Activated CD8-positive, alpha-beta memory T cell treated with anti-CD3 and anti-CD28 coated beads, Interleukin-2, amount 50 U/mL, for 48 hours (primary cell): ENCODE results near the gene PPP2R2D.
"Not testable (repeated sequence)": the region's sequence is repeated elsewhere in the genome, so short reads cannot be mapped to it uniquely, and the experiment has no call there.

Experiments used
- DNase-seq: peaks from one replicate; pipeline ENCODE4 v3.0.0-alpha.2; 2020

The PPP2R2D gene

DNA sequence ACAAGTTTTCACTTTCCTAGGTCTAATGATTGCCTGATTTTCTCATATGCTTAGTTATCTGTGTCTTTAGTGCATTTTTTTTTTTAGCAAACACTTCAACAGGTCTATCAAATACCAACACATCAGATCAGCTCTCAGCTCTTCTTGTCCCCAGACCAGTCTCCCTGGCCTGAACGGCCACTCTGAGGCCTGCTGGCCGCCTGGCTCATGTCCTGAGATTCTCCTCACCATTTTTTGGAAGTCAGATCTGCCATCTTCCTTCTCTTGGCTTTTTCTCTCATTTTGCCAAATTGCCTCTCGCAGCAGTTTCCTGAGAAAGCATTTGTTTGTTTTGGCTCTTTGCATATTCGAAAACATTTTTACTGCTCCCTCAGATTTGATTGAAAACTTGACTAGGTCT, 29.3 kb downstream of the PPP2R2D start:
- DNase-seq, result no peak

DNA sequence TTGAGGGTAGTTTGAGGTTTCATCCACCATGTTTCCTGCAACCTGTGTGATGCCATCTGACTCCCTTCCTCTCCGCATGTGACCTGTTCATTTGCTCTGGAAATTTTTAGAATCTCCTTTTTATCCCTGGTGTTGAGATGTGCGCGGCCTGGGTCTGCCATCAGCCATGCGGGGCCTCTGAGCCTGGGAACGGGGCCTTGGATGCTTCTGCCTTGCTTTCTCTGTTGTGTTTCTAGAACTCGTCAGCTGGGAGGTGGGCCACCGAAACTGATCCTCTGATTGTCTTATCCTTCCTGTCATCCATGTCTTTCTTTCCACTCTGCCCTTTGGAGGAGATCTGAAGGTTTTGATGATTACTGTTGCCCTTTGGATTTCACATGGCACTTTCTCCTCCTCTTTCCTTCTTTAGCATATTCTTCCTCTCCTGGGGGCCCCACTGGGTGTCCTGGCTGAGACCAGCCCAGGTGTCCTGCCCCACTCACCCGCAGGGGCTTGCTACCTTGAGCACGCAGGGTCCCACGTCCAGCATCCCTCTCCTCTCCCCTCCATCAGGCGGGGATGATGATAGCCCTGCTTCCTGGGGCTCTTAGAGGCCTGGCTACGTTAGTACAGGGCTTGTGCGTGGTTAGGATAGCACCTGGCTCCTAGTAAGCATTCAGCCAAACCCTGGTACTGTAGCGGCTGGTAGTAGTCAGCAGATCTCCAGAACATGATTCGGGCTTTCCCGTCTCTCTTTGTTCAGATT, 29.9 kb downstream of the PPP2R2D start:
- no peak for DNase-seq

DNA sequence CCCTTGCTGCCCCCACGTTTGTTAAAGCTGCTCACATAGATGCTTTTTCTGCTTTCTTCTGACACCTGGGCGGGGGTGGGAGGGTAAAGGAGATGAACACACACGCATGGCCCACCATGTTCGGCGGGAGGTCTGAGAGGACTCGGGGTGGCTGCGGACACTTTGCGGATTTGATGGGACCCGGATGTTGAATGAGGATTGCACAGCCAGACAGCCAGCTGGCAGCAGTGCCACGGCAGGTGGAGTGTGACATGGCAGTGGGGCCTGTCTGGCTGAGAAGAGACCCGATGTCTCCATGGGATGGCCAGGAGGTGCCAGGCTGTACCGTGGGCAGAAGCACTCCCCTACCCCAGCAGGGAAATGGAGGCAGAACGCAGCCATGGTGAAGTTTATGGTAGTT, 31.2 kb downstream of the PPP2R2D start:
- DNase-seq, result no peak

DNA sequence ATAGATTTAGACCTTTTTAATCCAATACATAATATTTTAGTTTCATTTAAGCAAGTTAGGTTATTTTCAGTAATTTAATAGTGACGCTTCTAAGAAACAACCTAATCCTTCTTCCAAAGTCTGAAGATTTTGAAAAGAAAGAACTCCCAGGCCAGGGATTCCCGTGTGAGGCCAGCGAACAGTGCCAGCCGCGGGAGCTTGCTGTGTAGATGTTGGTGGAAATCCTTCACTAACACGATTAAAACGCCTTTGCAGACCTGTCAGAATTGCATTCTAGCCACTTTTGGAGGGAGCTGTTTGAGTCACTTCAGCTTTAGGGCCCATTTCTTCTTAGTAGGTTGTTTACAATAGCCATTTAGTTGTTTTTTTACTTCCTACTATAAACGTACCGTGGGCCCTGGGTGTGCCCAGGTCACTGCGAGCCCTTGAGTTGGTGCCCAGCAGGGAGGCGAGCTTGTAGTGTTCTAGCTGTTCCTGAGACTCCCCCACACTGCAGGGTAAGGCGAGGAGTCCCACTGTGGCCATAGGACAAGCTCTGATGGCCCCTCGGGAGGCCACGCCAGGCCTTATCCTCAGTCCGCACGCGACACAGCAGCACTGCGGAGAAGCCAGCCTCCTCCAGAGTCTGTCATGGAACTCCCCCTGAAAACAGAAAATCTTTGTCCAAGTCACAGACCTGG, 32.3 kb downstream of the PPP2R2D start:
- DNase-seq, result no peak

DNA sequence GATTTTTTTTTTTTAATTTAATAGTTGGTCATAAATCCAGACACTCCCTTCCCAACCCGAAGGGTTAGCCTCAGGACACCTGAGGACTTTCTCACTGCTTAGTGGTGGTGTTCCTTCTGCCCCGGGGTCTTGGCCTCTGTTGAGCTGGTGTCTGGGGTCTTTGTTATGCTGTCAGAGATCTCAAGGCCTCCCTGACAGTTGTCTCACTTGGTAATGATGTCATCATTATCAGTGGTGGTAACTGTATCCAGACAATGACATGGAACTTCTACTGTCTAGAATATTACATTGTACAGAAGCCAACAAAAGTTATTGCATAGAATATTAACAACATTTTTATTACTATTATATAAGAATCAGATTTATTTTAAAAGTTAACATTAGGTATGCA, 32.9 kb downstream of the PPP2R2D start:
- no peak for DNase-seq

DNA sequence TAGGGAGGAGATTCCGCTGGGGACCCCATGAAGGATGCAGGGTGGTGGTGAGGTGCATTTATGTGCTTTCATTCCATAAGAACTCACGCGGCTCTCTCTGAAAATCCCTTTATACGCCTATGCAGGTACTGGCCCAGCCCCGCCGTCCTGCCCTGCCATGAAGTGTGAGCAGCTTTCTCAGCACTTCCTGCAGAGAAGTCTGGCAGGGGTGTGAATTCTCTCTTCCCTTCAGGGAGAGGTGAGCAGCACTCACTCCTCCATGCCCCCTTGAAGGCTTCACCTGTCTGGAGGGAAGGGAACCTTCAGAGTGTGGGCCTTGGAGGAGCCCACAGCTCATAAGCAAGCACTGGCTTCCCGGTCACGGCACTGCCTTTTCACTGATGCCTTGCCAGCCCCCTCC, 34.0 kb downstream of the PPP2R2D start:
- no peak for DNase-seq

DNA sequence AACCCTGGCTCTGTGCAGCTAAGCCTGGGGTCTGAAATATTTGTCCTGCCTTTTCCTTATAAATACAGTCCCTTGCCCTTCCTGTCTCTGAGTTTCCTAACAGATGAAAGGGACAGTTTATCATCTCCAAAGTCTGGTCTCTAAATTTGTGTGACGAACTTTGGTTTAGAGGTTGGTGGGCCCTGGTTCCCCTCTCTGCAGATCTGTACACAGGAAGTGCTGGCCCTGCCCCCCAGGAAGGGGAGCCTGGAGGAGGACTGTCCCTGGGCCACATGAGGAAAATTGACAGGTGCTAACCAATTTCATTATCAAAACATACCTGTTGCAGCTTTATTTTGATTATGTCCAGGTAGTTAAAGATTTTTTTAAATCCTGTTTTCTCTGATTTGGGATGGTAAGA, 34.5 kb downstream of the PPP2R2D start:
- no peak for DNase-seq

DNA sequence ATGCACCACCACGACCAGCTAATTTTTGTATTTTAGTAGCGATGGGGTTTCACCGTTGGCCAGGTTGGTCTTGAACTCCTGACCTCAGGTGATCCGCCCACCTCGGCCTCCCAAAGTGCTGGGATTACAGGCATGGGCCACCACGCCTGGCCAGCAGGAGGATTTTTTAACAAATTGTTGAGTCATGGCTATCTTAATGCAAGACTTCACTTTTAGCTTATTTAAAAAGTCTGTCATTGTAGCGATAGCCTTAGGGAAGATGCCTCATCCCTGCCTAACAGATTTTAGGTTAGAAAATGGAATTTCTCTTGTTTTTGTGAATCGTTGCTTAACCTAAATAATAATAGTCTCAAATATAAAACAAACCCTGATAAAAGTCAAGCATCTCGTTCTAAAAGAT, 35.5 kb downstream of the PPP2R2D start:
- no peak for DNase-seq

DNA sequence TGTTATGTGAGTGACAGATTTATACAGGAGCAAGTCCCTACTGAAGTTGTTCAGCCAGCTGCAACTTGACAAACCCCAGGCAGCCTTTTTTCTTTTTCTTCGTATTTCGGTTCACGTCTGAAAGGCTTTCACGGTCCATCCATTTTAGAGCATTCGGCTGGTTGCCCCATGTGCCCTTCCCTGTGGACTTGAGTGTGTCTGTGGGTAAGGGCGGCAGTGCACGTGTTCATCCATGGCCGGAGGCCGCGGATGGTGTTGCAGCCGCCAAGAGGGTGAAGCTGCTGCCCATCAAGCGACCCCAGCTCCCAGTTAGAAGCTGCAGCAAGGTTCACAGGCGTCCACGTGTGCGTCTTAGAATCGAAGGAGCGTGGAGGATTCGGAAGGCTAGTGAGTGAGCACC, 35.9 kb downstream of the PPP2R2D start:
- DNase-seq, result no peak

DNA sequence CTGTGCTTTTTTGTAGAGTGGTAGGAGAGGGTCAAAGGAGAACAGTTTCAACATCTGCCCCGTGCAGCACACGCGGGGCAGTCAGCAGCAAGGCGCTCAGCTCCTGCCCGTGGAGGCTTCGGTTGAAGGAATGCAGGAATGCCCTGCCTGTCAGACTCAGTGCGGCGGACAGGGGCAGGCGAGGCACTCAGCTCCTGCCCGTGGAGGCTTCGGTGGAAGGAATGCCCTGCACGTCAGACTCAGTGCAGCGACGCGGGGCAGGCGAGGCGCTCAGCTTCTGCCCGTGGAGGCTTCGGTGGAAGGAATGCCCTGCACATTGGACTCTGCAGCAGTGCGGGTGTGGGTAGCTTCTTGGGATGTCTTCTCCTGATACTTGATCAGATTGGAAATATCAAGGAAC, 37.0 kb downstream of the PPP2R2D start:
- DNase-seq, result no peak

DNA sequence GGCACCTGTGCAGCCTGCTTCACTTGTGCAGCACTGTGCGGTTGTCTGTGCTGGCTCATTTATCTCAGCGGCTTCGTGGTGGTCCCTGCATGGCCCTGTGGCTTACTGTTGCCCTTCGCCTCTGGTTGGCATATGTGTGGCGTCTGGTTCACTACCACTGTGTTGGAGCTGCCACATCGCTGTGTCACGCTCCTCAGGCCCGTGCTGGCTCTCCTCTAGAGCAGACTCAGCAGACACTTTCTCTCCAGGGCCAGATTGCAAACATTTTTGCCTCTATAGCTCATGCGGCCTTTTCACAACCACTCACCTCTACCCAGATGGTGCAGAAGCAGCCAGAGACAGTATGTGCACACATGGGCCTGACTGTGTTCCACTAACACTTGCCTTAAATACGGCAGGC, 37.9 kb downstream of the PPP2R2D start:
- DNase-seq, result no peak

DNA sequence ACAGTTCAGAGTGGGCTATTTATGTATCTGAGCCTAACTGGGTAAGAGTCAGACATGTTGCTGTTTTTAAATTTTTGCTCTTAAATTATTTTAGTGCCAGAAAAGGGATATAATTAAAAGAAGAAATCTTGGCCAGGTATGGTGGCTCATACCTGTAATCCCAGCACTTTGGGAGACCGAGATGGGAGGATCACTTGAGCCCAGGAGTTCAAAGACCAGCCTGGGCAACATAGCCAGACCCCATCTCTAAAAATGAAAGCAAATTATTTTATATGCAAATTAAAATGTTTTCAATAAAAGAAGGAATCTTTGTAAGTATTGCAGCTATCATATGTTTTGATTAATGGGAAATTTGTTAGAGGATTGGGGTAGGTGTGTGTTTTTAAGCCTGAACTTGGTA, 41.6 kb downstream of the PPP2R2D start:
- DNase-seq, result no peak

DNA sequence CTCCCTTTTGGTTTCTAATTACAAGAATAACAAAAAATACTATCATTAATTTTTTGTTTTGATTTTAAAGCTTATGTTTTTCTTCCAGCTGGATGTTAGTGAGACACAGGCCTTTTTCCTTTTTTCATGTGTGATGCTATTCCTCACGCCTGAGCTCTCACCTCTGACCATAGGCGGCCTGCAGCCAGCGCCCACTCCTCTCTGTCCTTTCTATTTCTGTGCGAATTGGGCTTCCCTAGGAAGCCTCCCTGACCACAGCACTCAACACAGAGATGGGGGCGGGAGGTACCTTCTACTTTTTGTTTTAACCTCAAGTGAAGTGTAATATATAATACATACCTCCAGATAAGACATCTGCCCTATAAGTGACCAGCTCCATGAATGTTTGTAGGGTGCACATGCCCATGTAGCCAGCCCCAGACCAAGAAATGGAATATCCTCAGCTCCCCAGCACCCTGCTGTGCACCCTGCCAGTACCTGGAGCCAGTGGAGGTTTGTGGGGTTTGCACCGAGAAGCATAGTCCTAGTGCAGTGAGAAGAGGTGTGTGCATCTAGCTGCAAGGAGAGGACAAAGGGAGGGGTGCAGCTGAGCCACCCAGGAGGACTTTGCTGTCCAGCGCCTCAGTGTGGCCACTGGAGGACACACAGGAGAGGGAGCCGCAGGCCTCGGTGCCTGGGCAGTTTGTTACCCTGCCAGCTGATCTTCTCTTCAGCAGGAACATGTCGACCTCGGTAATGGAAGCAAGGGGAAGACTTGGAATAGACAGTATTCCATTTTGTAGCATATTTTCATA, 42.4 kb downstream of the PPP2R2D start:
- DNase-seq, result no peak

DNA sequence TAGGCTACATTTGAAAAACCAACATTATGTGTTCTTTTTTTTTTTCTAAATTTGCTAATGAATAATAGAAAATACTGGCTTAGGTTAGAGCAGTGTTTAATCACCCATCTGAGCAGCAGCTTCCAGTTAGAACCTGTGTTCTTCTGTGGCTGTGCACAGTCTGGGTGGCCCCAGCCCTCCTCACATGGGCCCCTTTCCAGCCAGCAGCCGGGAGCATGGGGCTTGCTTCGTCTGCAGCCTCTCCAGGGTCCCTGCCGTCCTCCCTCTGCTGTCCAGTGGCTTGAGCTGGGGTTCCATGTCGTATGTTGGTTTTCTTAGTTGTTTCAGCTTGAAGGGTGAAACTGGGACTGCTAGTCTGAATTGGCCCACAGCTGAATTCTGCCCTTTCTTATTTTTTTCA, 43.6 kb downstream of the PPP2R2D start:
- DNase-seq, result no peak

DNA sequence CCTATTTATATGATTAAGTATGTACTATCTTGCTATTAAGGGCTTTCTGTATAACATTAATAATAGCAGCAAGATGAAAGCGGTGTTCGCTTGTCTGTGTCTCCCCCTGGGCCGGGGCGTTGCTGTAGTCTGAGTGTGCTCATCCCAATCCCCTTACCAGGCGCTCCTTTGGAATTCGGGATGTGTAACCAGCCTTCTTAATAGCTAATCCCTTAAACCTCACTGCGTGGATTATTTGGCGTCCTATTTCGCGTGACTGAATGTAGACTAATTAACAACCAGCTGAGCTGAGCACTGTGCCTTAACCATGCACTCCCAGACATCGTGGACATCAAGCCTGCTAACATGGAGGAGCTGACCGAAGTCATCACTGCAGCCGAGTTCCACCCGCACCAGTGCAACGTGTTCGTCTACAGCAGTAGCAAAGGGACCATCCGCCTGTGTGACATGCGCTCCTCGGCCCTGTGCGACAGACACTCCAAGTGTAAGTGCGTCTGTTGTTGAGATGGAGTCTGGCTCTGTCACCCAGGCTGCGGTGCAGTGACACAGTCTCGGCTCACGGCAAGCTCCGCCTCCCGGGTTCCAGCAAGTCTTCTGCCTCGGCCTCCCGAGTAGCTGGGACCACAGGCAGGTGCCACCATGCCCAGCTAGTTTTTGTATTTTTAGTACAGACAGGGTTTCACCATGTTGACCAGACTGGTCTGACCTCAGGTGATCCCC, 44.3 kb downstream of the PPP2R2D start:
- DNase-seq, result no peak

DNA sequence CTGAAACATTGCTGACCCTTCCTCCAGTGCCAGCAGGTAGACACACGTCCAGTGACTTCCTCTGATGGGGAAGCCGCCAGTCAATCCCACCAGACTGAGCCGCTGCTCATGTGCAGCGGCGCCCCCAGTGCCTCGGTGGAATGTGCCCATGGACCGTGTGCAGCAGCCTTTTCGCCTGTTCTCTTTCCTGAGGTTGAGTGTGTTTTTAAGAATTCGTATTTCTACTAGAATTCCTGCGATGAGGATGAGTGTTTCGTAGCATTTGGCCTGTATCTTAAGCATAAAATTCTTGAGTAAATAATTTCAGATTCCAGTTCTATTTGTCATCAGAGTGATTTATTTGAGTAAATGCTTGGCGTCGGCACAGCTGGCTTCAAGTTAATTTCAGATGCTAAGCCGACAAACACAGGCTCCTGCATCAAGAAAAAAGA, 45.5 kb downstream of the PPP2R2D start:
- no peak for DNase-seq

DNA sequence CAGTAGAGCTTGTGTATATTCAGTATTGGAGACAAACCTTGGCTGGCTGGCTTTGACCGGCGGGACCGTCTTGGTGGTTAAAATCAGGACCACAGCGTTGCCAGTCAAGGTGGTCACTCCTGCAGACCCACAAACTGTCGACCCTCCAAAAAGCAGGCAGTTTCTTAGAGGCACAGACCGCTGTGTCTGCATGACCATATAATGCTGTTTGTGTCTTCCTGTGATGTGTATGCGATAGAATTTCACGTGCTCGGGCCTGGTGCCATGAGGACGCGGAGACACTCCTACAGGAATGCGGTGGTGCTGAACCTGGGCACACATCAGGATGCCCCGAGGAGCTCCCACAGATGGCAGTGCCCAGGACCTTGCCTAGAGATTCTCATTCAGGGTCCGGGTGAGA, 46.1 kb downstream of the PPP2R2D start:
- no peak for DNase-seq

DNA sequence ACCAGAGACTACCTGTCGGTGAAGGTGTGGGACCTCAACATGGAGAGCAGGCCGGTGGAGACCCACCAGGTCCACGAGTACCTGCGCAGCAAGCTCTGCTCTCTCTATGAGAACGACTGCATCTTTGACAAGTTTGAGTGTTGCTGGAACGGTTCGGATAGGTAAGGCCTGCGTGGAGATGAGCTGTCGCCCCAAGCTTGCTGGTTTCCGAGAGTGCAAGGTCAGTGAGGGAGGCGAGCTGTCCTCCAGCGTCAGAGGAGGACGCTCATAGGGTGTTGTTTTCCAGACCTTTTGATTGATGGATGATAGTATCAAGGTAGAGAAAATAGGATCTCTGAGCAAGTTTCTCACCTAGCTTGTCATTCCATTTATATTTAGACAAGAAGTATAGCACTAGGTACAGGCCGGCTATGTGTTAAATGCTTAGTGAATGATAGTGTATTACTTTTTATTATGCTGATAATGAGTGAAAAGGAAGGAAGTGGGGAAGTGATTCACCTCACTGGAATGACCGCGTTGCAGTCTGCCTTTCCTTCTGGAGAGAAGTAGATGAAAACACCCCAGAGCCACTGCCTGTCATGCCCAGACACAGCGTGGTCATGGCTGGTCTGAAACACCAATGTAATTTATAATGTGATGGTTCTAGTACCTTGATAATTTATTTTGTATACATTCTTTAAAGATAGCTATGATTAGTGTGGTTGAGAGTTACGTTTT, 47.0 kb downstream of the PPP2R2D start:
- DNase-seq, result no peak

DNA sequence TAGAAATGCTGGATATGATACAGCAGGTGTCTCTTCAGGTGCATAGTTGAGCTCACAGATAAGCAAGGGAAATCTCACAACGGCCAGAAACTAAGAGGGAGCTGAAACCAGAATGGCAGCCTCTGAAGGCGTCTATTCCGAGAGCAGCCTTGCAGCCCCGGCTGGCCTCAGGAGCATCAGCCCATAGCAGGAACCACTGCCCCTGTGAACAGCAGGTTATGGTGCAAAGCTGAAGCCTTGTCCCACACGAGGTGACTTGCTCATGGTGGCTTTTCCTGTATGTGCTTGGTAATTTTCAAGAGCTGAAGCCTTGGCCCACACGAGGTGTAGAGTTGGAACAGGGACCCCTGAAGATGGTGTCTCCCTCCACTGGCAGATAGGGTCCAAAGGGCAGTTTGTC, 47.7 kb downstream of the PPP2R2D start:
- no peak for DNase-seq

DNA sequence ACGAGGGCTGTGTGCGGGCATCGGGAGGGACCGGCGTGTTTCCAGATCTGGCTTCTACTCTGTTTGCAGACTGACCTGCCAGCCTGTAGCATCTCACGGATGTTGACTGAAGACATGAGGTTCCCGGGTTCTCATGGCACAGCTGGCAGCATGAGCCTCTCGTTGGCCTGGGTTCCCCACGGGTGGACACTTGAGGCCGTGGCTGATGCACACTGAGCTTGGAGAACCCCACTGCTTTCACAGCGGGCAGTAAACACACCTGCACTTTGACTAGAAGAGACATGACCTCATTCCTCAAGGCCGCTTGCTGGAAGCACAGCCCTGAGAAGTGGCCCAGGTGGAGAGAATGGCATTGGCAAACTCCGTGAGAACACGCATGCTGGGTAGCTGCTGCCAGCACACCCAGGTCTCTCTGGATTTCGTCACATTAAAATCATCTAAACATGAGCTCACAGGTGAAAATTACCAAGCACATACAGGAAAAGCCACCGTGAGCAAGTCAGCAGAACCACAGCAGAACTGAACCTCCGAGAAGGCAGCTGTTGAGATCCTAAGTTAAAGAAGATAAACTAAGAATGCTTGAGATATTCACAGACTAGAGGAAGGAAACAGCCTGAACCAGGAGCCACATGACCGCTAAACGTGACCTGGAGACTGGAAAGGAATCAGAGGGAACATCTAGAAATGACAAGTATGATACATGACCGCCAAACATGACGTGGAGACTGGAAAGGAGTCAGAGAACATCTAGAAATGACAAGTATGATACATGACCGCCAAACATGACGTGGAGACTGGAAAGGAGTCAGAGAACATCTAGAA, 48.4 kb downstream of the PPP2R2D start:
- no peak for DNase-seq

DNA sequence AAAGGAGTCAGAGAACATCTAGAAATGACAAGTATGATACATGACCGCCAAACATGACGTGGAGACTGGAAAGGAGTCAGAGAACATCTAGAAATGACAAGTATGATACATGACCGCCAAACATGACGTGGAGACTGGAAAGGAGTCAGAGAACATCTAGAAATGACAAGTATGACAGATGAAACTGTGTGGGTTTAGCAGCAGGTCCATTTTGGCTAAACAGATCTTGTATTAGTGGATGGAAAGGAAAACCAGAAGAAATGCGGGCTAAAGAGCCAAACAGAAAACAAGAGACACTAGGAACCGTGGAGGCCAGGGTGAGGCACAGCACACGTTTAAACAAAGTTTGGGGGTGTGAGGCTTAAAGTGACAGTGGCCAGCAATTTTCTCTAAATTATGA, 49.1 kb downstream of the PPP2R2D start:
- not testable (repeated sequence) for DNase-seq
